Stimulated activated naive B cell treated with anti-CD40 and anti-IgM and Interleukin-4, amounts not matched to agents 10 μg/mL and 1 μg/mL and 100 μg/mL, for 72 hours (primary cell): Measurements from ENCODE around the gene USP4.
"Not testable (repeated sequence)": the region's sequence is repeated elsewhere in the genome, so short reads cannot be mapped to it uniquely, and the experiment has no call there.

Experiments
- ATAC-seq, 2 donors: fragments of 150-1000 bp; cut with Tn5 transposase; replicated peaks; 2 replicates each; pipeline ENCODE4 v1.10.0; 2021; ENCODE audit warnings: moderate library complexity in 1 of 2
- DNase-seq: peaks from one replicate; pipeline ENCODE4 v3.0.0; 2021
- H3K27ac Mint-ChIP-seq: one replicate; pipeline ENCODE4 v1.8.0; 2022; ENCODE audit warnings: mild to moderate bottlenecking, mixed read lengths
- H3K27me3 Mint-ChIP-seq, 2 donors: one replicate each; pipeline ENCODE4 v1.8.0; 2022; ENCODE audit warnings: mixed read lengths in 2 of 2
- H3K36me3 Mint-ChIP-seq, 2 donors: one replicate each; pipeline ENCODE4 v1.8.0; 2022; ENCODE audit warnings: mixed read lengths in 2 of 2, mild to moderate bottlenecking in 1 of 2
- H3K4me1 Mint-ChIP-seq, 2 donors: one replicate each; pipeline ENCODE4 v1.8.0; 2022; ENCODE audit warnings: mixed read lengths in 2 of 2, mild to moderate bottlenecking in 1 of 2
- H3K4me3 Mint-ChIP-seq, 2 donors: one replicate each; pipeline ENCODE4 v1.8.0; 2022; ENCODE audit warnings: mild to moderate bottlenecking in 2 of 2, mixed read lengths in 2 of 2, moderate library complexity in 1 of 2
- H3K9me3 Mint-ChIP-seq, 2 donors: one replicate each; pipeline ENCODE4 v1.8.0; 2022; ENCODE audit warnings: mixed read lengths in 2 of 2, mild to moderate bottlenecking in 1 of 2

USP4 gene

DNA sequence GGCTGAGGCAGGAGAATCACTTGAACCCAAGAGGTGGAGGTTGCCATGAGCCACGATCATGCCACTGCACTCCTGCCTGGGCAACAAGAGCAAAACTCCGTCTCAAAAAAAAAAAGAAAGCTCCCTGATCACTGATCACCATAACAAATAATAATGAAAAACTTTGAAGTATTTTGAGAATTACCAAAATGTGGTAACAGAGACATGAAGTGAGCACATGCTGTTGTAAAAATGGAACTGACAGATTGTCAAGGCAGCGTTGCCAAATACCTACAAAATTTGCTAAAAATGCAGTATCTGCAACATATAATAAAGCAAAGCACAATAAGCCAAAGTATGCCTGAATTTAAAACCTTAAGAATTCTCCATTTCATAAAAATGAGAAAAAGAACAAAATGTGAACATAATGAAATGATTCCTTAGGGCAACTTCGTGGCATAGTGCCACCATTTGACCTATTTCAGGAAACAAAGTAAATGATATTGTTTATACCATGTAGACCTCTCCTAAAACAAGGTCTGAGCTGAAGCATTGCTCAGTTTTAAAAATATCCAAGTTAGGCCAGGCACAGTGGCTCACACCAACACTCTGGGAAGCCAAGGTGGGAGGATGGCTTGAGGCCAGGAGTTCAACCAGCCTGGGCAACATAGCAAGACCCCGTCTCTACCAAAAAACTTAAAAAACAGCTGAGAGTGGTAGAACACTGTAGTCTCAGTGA, 5.8 kb downstream of the USP4 start:
- Mint-ChIP-seq H3K27me3 (no peaks in the 10 kb centered on the region), H3K27ac (no peak overlapping the region), H3K4me1 (peaks cover 5 to 29% of the 10 kb centered on the region in 2 donors), H3K4me3 (no peak overlapping the region), H3K36me3 (peaks cover 20 to 25% of the 10 kb centered on the region in 2 donors), H3K9me3 (no peaks in the 10 kb centered on the region)
- DNase-seq (no peak), ATAC-seq (no peak)

GRCh38 chr3:49333091-49333490, 6.8 kb downstream of the USP4 start:
- Mint-ChIP-seq H3K27me3 (no peaks in the 10 kb centered on the region), H3K4me1 (peaks cover 5 to 19% of the 10 kb centered on the region in 2 donors), H3K4me3 (no peak overlapping the region), H3K9me3 (no peaks in the 10 kb centered on the region), H3K27ac (no peak overlapping the region), H3K36me3 (peaks cover 21 to 28% of the 10 kb centered on the region in 2 donors)
- ATAC-seq: no peak
- no peak for DNase-seq

DNA sequence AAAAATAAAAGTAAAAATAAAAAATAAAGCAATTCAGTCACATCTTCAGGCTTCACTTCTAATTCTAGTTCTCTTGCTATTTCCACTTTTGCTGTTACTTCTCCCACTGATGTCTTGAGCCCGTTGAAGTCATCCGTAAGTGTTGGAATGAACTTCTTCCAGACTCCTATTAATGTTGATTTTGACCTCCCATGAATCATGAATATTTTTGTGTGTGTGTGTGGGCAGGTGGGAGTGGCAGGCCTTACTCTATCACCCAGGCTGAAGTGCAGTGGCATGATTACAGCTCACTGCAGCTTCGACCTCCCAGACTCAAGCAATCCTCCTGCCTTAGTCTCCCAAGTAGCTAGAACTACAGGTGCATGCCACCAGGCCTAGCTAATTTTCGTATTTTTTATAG, 10.7 kb downstream of the USP4 start:
- H3K4me1 Mint-ChIP-seq: peaks cover 2 to 6% of the 10 kb centered on the region in 2 donors
- ATAC-seq (no peak), DNase-seq (no peak)
- H3K4me3 Mint-ChIP-seq: no peak overlapping the region
- peak overlapping the region; percentile 47 for H3K27ac Mint-ChIP-seq
- H3K36me3 Mint-ChIP-seq: peaks cover 18 to 35% of the 10 kb centered on the region in 2 donors
- H3K9me3 Mint-ChIP-seq: no peaks in the 10 kb centered on the region
- H3K27me3 Mint-ChIP-seq: no peaks in the 10 kb centered on the region

DNA sequence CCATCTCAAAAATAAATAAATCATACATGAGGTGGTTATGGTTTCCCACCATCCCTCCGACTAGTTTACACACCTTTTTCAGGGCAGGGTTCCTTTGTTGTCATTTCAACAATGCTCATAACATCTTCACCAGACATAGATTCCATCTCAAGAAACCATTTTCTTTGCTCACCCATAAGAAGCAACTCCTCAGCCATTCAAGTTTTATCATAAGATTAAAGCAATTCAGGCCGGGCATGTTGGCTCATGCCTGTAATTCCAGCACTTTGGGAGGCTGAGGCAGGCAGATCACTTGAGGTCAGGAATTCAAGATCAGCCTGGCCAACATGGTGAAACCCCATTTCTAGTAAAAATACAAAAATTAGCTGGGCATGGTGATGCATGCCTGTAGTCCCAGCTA, 11.5 kb downstream of the USP4 start:
- not testable (repeated sequence) for H3K4me3 Mint-ChIP-seq, H3K4me1 Mint-ChIP-seq, H3K27ac Mint-ChIP-seq, H3K9me3 Mint-ChIP-seq, ATAC-seq, DNase-seq, H3K27me3 Mint-ChIP-seq
- peaks cover 21 to 40% of the 10 kb centered on the region in 2 donors for H3K36me3 Mint-ChIP-seq

DNA sequence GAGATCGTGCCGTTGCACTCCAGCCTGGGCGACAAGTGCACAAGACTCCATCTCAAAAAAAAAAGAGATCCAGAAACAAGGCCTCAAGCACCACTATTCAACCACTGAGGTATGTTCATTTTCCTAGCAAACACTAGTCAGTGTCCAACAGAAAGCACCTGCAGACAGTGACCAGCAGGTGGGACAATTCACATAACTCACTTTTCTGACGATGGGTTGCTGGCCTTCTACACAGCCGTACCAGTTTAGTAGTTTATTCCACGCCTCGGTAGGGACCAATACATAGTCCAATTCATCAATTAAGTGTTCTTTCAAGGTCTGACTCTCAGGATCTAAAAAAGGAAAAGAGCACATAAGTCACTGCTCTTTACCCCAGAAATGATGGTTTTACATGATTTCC, 12.4 kb downstream of the USP4 start:
- Mint-ChIP-seq H3K36me3 (peaks cover 20 to 39% of the 10 kb centered on the region in 2 donors), H3K4me3 (no peak overlapping the region), H3K27ac (no peak overlapping the region), H3K9me3 (no peaks in the 10 kb centered on the region), H3K4me1 (peaks cover 2 to 6% of the 10 kb centered on the region in 2 donors), H3K27me3 (no peaks in the 10 kb centered on the region)
- ATAC-seq (no peak), DNase-seq (no peak)

DNA sequence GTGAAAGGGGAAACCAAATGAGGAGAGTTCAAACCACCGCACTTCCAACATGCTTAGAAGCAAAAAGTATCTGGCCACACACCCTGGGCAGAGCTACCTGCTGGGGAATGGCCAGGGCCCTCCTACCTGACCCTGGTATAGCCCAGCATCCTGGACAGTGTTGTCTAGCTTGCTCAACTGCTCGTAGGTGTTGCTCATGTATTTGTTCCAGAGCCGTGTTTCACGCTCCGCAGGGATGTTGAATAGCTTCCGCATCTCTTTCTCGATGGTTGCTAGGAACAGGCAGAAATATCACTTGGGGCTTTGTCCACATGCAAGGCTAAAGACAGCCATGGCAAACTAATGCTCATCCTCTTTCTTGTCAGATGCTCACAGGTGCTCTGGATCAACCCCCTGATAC, 15.1 kb downstream of the USP4 start:
- no peak for DNase-seq
- peaks cover 33 to 57% of the 10 kb centered on the region in 2 donors for H3K36me3 Mint-ChIP-seq

DNA sequence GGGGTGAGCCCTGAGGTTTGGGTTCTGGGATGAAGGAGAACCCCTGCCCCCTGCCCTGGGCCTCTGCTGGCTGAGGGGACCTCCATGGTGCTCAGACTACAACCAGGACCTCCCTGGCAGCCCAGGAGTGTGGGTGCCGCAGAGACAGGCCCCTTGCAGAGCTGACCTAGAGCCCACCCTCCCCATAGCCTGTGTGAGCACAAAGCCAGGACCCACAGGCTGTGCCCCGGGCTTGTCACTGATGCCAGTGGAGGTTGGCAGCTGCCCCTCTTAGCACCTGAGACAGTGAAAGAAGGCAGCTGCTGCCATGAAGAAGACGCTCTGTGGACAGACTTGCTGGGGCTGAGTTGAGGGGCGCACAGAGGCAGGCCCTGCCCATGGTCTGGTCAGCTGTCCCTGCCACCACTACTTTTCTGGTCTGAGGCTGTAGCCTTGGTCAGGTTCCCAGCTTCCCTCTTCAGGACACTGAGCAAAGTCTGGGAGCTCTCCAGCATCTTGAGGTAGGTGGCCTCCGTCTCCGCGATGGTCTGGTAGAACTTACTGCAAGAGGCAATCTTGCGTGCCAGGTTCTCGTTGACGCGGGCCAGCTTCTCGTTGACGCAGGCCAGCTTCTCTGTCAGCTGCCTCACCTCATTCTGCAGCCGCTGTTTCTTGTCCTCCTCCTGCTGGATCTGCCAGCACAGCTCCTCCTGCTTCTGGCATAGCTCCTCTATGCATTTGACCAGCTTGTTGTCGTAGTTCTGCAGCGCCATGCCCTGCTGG, 23.0 kb downstream of the USP4 start:
- Mint-ChIP-seq H3K4me3 (no peak overlapping the region), H3K27ac (no peak overlapping the region), H3K9me3 (no peaks in the 10 kb centered on the region), H3K27me3 (no peaks in the 10 kb centered on the region), H3K36me3 (peaks cover 31 to 40% of the 10 kb centered on the region in 2 donors), H3K4me1 (peaks cover 8 to 9% of the 10 kb centered on the region in 2 donors)
- no peak for ATAC-seq
- no peak for DNase-seq

More for the DNA sequence above, 15.1 kb downstream of the USP4 start:
- Mint-ChIP-seq H3K4me3 (no peak overlapping the region), H3K27me3 (no peaks in the 10 kb centered on the region), H3K27ac (no peak overlapping the region), H3K4me1 (peaks cover 2 to 6% of the 10 kb centered on the region in 2 donors), H3K9me3 (no peaks in the 10 kb centered on the region)
- ATAC-seq: no peak

DNA sequence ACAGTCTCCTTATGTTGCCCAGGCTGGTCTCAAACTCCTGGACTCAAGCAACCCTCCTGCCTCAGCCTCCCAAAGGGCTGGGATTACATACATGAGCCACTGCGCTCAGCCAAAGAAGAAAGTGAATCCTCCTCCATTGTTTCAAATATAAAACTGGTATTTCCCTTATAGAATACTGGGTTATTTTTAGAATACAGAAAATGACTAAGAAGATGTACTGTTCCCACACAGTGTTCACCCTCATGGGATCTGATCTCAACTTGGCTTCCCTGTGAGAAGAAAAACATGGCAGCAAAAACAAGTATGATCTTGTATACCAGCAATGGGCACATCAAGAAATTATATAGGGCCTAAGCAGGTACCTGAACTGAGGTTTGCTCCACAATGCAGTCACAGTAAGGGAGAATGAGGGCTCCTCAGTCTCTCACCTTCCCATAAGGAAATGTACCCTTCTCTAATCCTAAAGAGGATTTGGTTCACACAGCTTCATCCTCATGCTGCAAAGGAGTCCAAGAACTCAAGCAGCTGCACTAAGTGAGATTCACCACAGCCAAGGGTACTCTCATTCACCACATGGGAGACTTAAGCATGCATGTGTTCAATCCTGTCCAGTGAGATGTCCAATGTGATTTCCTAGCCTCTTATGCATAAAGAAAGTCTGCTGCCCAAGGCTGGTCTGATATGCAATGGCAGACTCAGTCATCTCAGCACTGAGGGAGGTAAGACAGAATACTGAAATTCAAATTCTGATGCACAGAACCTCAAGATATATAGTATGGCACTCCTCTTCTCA, 25.8 kb downstream of the USP4 start:
- Mint-ChIP-seq H3K27me3 (no peaks in the 10 kb centered on the region), H3K4me3 (no peak overlapping the region), H3K4me1 (peaks cover 9% of the 10 kb centered on the region in 2 donors), H3K27ac (peak overlapping the region; percentile 66), H3K36me3 (peaks cover 27 to 41% of the 10 kb centered on the region in 2 donors), H3K9me3 (no peaks in the 10 kb centered on the region)
- peak in 1 of 2 donors; percentile 70 for ATAC-seq
- DNase-seq: no peak

GRCh38 chr3:49311283-49311682, 28.6 kb downstream of the USP4 start:
- H3K27ac Mint-ChIP-seq: no peak overlapping the region

GRCh38 chr3:49310677-49311076, 29.2 kb downstream of the USP4 start:
- H3K27ac Mint-ChIP-seq: no peak overlapping the region
- no peaks in the 10 kb centered on the region for H3K9me3 Mint-ChIP-seq
- peaks cover 9% of the 10 kb centered on the region in 2 donors for H3K4me1 Mint-ChIP-seq
- no peaks in the 10 kb centered on the region for H3K27me3 Mint-ChIP-seq
- no peak overlapping the region for H3K4me3 Mint-ChIP-seq
- DNase-seq (no peak), ATAC-seq (no peak)
- peaks cover 30 to 50% of the 10 kb centered on the region in 2 donors for H3K36me3 Mint-ChIP-seq

More at GRCh38 chr3:49311283-49311682, 28.6 kb downstream of the USP4 start:
- no peak overlapping the region for H3K4me3 Mint-ChIP-seq
- peaks cover 32 to 47% of the 10 kb centered on the region in 2 donors for H3K36me3 Mint-ChIP-seq
- H3K4me1 Mint-ChIP-seq: peaks cover 9% of the 10 kb centered on the region in 2 donors
- DNase-seq: no peak
- ATAC-seq: no peak
- no peaks in the 10 kb centered on the region for H3K9me3 Mint-ChIP-seq
- H3K27me3 Mint-ChIP-seq: no peaks in the 10 kb centered on the region

- ATAC-seq (peak; percentile 73 to 79), DNase-seq (no peak)
- H3K27ac Mint-ChIP-seq: no peak overlapping the region
- H3K4me1 Mint-ChIP-seq: no peaks in the 10 kb centered on the region
- H3K36me3 Mint-ChIP-seq: peaks cover 29 to 51% of the 10 kb centered on the region in 2 donors
- H3K9me3 Mint-ChIP-seq: no peaks in the 10 kb centered on the region
- no peaks in the 10 kb centered on the region for H3K27me3 Mint-ChIP-seq
- H3K4me3 Mint-ChIP-seq: no peak overlapping the region
Measured at GRCh38 chr3:49305608-49306007, 34.2 kb downstream of the USP4 start.

GRCh38 chr3:49302613-49303012, 37.2 kb downstream of the USP4 start:
- Mint-ChIP-seq H3K27me3 (no peaks in the 10 kb centered on the region), H3K27ac (peak overlapping the region; percentile 57), H3K9me3 (no peaks in the 10 kb centered on the region), H3K4me3 (no peak overlapping the region), H3K4me1 (no peaks in the 10 kb centered on the region), H3K36me3 (peaks cover 33 to 54% of the 10 kb centered on the region in 2 donors)
- DNase-seq (no peak), ATAC-seq (no peak)

DNA sequence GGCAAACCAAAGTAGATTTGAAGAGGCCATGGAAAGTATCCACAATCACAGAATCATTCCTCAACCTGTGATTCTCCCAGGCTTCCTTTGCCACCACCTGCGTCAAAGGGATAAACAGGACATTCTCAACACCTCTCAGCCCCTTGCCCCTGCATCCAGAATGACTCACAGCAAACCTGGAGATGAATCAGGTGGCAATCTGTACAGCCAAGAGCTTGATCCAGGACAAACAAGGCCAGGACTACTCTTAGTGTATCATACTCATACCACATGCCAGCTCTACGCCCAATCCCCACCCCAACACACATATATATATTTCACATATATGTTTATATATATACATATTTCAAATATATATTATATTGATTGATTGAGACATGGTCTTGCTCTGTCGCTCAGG, 39.3 kb downstream of the USP4 start:
- Mint-ChIP-seq H3K4me3 (no peak overlapping the region), H3K36me3 (peaks cover 36 to 51% of the 10 kb centered on the region in 2 donors), H3K27ac (no peak overlapping the region), H3K4me1 (peaks cover 0 to 2% of the 10 kb centered on the region in 2 donors), H3K27me3 (no peaks in the 10 kb centered on the region), H3K9me3 (no peaks in the 10 kb centered on the region)
- DNase-seq (no peak), ATAC-seq (no peak)

GRCh38 chr3:49298511-49298910, 41.3 kb downstream of the USP4 start:
- H3K4me1 Mint-ChIP-seq: peaks cover 0 to 4% of the 10 kb centered on the region in 2 donors
- H3K4me3 Mint-ChIP-seq: no peak overlapping the region
- H3K9me3 Mint-ChIP-seq: no peaks in the 10 kb centered on the region
- no peak for ATAC-seq
- no peak overlapping the region for H3K27ac Mint-ChIP-seq
- peaks cover 36 to 48% of the 10 kb centered on the region in 2 donors for H3K36me3 Mint-ChIP-seq
- no peaks in the 10 kb centered on the region for H3K27me3 Mint-ChIP-seq
- no peak for DNase-seq
